DOHH2 (cell line): ENCODE measurements around the gene CNNM4.

Experiments
- H3F3A ChIP-seq: fragments of 200-600 bp; sonication (generic), shearing (Covaris generic); 2 replicates; pipeline ENCODE4 v1.6.0; 2016; ENCODE audit warnings: antibody characterized with exemption, mild to moderate bottlenecking; ENCODE audit not compliant: control insufficient read depth, insufficient read depth
- H3K27ac ChIP-seq: fragments of 200-600 bp; sonication (generic); 2 replicates; pipeline ENCODE4 v1.5.1; 2014; ENCODE audit warnings: low read depth, mild to moderate bottlenecking, low read length, moderate library complexity
- H3K27me3 ChIP-seq: fragments of 200-600 bp; sonication (generic); 2 replicates; pipeline ENCODE4 v1.6.1; 2014; ENCODE audit warnings: mild to moderate bottlenecking, low read length, mixed read lengths; ENCODE audit not compliant: control insufficient read depth
- H3K36me3 ChIP-seq: fragments of 200-600 bp; sonication (generic); 2 replicates; pipeline ENCODE4 v1.6.1; 2014; ENCODE audit warnings: mild to moderate bottlenecking, low read length, moderate library complexity, mixed read lengths; ENCODE audit not compliant: control insufficient read depth
- H3K4me1 ChIP-seq: fragments of 200-600 bp; sonication (generic); 2 replicates; pipeline ENCODE4 v1.6.1; 2014; ENCODE audit warnings: mild to moderate bottlenecking, low read length, mixed read lengths; ENCODE audit not compliant: control insufficient read depth
- H3K4me2 ChIP-seq: fragments of 200-600 bp; sonication (generic); 2 replicates; pipeline ENCODE4 v1.6.0; 2014; ENCODE audit warnings: mild to moderate bottlenecking, low read length, moderate library complexity
- H3K4me3 ChIP-seq: fragments of 200-600 bp; sonication (generic); 2 replicates; pipeline ENCODE4 v1.5.1; 2014; ENCODE audit warnings: mild to moderate bottlenecking, low read length, mixed read lengths
- H3K79me2 ChIP-seq: fragments of 200-600 bp; sonication (generic); 2 replicates; pipeline ENCODE4 v1.6.1; 2014; ENCODE audit warnings: mild to moderate bottlenecking, low read length, mixed read lengths; ENCODE audit not compliant: control insufficient read depth
- H3K9me2 ChIP-seq: fragments of 200-600 bp; sonication (generic); replicated peaks from 2 replicates; pipeline ENCODE4 v1.6.1; 2014; ENCODE audit warnings: mild to moderate bottlenecking, low read length, mixed read lengths; ENCODE audit not compliant: control insufficient read depth
- H3K9me3 ChIP-seq: fragments of 200-600 bp; sonication (generic); 2 replicates; pipeline ENCODE4 v1.6.1; 2014; ENCODE audit warnings: antibody characterized with exemption, low read length, mixed read lengths; ENCODE audit not compliant: control insufficient read depth, insufficient read depth
- H4K20me1 ChIP-seq: fragments of 200-600 bp; sonication (generic); 2 replicates; pipeline ENCODE4 v1.6.0; 2014; ENCODE audit warnings: low read depth, mild to moderate bottlenecking, antibody characterized with exemption, low read length, moderate library complexity; ENCODE audit not compliant: control insufficient read depth, insufficient read depth
- EZH2phosphoT487 ChIP-seq: fragments of 200-600 bp; sonication (generic); IDR thresholded peaks from 2 replicates; pipeline ENCODE4 v1.6.1; 2017; ENCODE audit warnings: borderline replicate concordance, mild to moderate bottlenecking, antibody characterized with exemption, low read length, moderate library complexity, mixed read lengths
- TF ChIP-seq, protein P1 (sequence below): fragments of 200-600 bp; sonication (generic); IDR thresholded peaks from one replicate; pipeline ENCODE4 v1.5.1; 2014; ENCODE audit warnings: antibody characterized with exemption, mild to moderate bottlenecking, low read depth, low read length; ENCODE audit not compliant: poor library complexity, severe bottlenecking

Gene CNNM4

DNA sequence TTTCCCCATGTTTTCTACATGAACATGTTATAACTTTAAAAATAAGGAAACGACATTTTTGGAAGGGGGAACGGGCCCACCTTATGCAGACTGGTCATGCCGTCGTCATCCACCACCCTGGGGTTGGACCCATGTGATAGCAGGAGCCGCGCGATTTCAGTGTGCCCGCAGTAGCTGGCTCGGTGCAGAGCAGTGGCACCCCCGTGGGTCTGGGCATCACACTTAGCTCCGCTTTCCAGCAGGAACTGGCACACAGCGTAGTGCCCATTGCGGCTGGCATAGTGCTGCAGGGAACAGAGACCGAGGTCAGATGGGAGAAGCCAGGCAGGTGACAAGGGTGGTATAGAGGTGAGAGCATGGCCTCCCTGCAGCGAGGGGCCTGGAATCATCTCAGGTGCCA, 92.6 kb downstream of the CNNM4 start:
- H3K27me3 ChIP-seq = no peaks in the 10 kb centered on the region
- H3K36me3 ChIP-seq = peaks cover 21% of the 10 kb centered on the region
- peaks cover 15% of the 10 kb centered on the region for H3K4me1 ChIP-seq
- peaks cover 16% of the 10 kb centered on the region for H3K79me2 ChIP-seq
- no peak overlapping the region for H3K4me2 ChIP-seq
- H3F3A ChIP-seq = no peaks in the 10 kb centered on the region
- H3K4me3 ChIP-seq = no peak overlapping the region
- H3K27ac ChIP-seq = no peak overlapping the region
- no peaks in the 10 kb centered on the region; the same call in 1 of the 2 replicates for H4K20me1 ChIP-seq
- TF ChIP-seq, protein P1, sequence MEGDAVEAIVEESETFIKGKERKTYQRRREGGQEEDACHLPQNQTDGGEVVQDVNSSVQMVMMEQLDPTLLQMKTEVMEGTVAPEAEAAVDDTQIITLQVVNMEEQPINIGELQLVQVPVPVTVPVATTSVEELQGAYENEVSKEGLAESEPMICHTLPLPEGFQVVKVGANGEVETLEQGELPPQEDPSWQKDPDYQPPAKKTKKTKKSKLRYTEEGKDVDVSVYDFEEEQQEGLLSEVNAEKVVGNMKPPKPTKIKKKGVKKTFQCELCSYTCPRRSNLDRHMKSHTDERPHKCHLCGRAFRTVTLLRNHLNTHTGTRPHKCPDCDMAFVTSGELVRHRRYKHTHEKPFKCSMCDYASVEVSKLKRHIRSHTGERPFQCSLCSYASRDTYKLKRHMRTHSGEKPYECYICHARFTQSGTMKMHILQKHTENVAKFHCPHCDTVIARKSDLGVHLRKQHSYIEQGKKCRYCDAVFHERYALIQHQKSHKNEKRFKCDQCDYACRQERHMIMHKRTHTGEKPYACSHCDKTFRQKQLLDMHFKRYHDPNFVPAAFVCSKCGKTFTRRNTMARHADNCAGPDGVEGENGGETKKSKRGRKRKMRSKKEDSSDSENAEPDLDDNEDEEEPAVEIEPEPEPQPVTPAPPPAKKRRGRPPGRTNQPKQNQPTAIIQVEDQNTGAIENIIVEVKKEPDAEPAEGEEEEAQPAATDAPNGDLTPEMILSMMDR = no peak
- no peak for TF ChIP-seq EZH2phosphoT487
- no peaks in the 10 kb centered on the region for H3K9me2 ChIP-seq
- H3K9me3 ChIP-seq = no peaks in the 10 kb centered on the region

- Histone ChIP-seq H3K9me3 (no peaks in the 10 kb centered on the region), H3K4me3 (peak overlapping the region; percentile 83), H3K9me2 (no peaks in the 10 kb centered on the region), H3K36me3 (peaks cover 12% of the 10 kb centered on the region), H3K27ac (peak overlapping the region; percentile 75), H3K4me1 (peaks cover 22% of the 10 kb centered on the region), H3F3A (no peaks in the 10 kb centered on the region), H3K79me2 (peaks cover 16% of the 10 kb centered on the region), H3K4me2 (peak overlapping the region; percentile 99), H4K20me1 (no peaks in the 10 kb centered on the region; the same call in 1 of the 2 replicates), H3K27me3 (peaks cover 14% of the 10 kb centered on the region)
- no peak for TF ChIP-seq EZH2phosphoT487
- TF ChIP-seq, protein P1 = no peak
Measured at GRCh38 chr2:96856776-96857666, 96.3 kb downstream of the CNNM4 start.

GRCh38 chr2:96857667-96858372, 97.1 kb downstream of the CNNM4 start, which contains the start of gene ANKRD39:
TSS of gene ANKRD39 (minus strand) at chr2:96858016. CDS start at chr2:96857987, 29 bp downstream.
- H3K4me2 ChIP-seq = peak within 1 kb of the TSS; percentile 99
- no peaks in the 10 kb centered on the region for H3K9me3 ChIP-seq
- peaks cover 16% of the 10 kb centered on the region for H3K79me2 ChIP-seq
- peaks cover 22% of the 10 kb centered on the region for H3K4me1 ChIP-seq
- H3K9me2 ChIP-seq = no peaks in the 10 kb centered on the region
- peaks cover 14% of the 10 kb centered on the region for H3K27me3 ChIP-seq
- H3K27ac ChIP-seq = peak within 1 kb of the TSS; percentile 75
- peak within 1 kb of the TSS; percentile 83 for H3K4me3 ChIP-seq
- H3K36me3 ChIP-seq = peaks cover 7% of the 10 kb centered on the region
- no peaks in the 10 kb centered on the region; the same call in 1 of the 2 replicates for H4K20me1 ChIP-seq
- TF ChIP-seq, protein P1 = peak; percentile 84
- TF ChIP-seq EZH2phosphoT487 = no peak
- H3F3A ChIP-seq = no peaks in the 10 kb centered on the region
